ENCODE data around the gene TBC1D2B.

DNA sequence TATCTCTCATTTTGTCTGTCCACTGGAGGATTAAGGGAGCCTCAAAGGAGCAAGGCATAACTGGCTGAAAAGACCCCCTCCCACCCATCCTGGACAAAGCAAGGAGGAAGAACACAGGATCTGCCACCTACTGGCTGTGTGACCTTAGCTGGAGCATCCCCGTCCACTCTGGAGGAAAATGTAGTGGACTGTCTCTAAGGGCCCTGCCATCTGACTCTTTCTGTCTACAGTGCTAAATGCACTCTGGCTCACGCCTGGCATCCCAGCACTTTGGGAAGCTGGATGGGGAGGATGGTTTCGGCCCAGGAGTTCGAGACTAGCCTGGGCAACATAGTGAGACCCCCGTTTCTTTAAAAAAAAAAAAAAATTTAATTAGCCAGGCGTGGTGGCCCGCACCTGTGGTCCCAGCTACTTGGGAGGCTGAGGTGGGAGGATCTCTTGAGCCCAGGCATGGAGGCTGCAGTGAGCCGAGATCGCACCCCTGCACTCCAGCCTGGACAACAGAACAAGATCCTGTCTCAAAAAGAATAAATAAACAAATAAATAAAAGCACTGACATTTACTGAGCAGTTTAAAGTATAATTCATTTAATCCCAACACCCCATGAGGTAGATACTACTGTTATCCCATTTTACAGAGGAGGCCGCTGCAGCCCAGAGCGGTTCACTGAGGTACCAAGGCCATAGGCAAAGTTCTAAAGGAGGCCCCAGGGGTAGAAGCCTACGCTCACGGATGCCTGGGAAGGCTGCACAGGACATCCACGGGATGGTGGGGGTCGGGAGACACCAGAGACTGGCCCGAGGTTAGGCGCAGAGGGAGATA lies 1.1 kb downstream of the TBC1D2B start:
- TF ChIP-seq POLR2A (IDR thresholded peaks at IDR 0.05) = no peak
- TF ChIP-seq, protein P1, sequence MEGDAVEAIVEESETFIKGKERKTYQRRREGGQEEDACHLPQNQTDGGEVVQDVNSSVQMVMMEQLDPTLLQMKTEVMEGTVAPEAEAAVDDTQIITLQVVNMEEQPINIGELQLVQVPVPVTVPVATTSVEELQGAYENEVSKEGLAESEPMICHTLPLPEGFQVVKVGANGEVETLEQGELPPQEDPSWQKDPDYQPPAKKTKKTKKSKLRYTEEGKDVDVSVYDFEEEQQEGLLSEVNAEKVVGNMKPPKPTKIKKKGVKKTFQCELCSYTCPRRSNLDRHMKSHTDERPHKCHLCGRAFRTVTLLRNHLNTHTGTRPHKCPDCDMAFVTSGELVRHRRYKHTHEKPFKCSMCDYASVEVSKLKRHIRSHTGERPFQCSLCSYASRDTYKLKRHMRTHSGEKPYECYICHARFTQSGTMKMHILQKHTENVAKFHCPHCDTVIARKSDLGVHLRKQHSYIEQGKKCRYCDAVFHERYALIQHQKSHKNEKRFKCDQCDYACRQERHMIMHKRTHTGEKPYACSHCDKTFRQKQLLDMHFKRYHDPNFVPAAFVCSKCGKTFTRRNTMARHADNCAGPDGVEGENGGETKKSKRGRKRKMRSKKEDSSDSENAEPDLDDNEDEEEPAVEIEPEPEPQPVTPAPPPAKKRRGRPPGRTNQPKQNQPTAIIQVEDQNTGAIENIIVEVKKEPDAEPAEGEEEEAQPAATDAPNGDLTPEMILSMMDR (IDR thresholded peaks at IDR 0.05 in 4 of 5, conservative IDR thresholded peaks at IDR 0.05 in 1 of 5) = no peak

Data from gastrocnemius medialis (tissue), 4 donors.